Measurements from ENCODE around the gene TTLL6. TPM values are rescaled to one million over a fixed set of nuclear protein-coding genes. Genes with fewer than 3 reads are reported as not detected.

TTLL6 gene
- total and polyA plus RNA-seq, 2 of the 4 experiments (the other 2 are of a cell fraction), result not detected

- Histone ChIP-seq H4K91ac (ENCODE audit: insufficient read depth, low read depth, low read length) (no peak overlapping the region), H3K9me1 (ENCODE audit: insufficient read depth, low read length) (peaks cover 6% of the 10 kb centered on the region; the same call in 1 of the 2 replicates), H3K79me1 (ENCODE audit: low read depth in 1 of 2, low read length in 2 of 2) (no peaks in the 10 kb centered on the region), H3K4me1 (ENCODE audit: control insufficient read depth, insufficient read depth, low read length) (no peaks in the 10 kb centered on the region), H3K27me3 (ENCODE audit: control insufficient read depth, insufficient read depth, low read length) (peaks cover 87% of the 10 kb centered on the region), H3K56ac (ENCODE audit: extremely low read depth, insufficient read depth, low read length) (no peak overlapping the region), H3K27ac (ENCODE audit: insufficient read depth, low read length) (no peak overlapping the region), H3K23ac (ENCODE audit: low read depth, low read length) (no peak overlapping the region), H3K18ac (ENCODE audit: low read depth, low read length) (no peak overlapping the region), H2AFZ (replicated peaks; ENCODE audit: low read length, poor library complexity) (no peak overlapping the region), H4K20me1 (ENCODE audit: insufficient read depth, low read length) (peaks cover 12% of the 10 kb centered on the region; the same call in 1 of the 2 replicates), H2BK5ac (ENCODE audit: low read depth, low read length, poor library complexity, severe bottlenecking) (no peak overlapping the region), H3K4me3 (ENCODE audit: insufficient read depth, low read depth, low read length) (no peak overlapping the region), H3K9me3 (ENCODE audit: control insufficient read depth, insufficient read depth, low read length) (peaks cover 5% of the 10 kb centered on the region), H2BK120ac (ENCODE audit: low read depth, low read length) (no peak overlapping the region), H3K4me2 (ENCODE audit: low read depth, low read length) (no peak overlapping the region), H2BK15ac (ENCODE audit: low read depth, low read length) (no peak overlapping the region), H2AK5ac (ENCODE audit: low read depth, low read length) (no peak overlapping the region), H2AK9ac (replicated peaks; ENCODE audit: low read depth, low read length, poor library complexity) (no peak overlapping the region), H3K14ac (replicated peaks; ENCODE audit: low read depth, low read length) (no peak overlapping the region), H3K9ac (ENCODE audit: low read depth, low read length) (no peak overlapping the region), H3K36me3 (ENCODE audit: control insufficient read depth, insufficient read depth, low read length) (no peaks in the 10 kb centered on the region), H3K4ac (ENCODE audit: low read depth, low read length) (no peak overlapping the region), H4K5ac (ENCODE audit: low read depth, low read length) (no peak overlapping the region), H4K8ac (ENCODE audit: low read depth in 2 of 2, low read length in 2 of 2) (no peak overlapping the region), H2BK20ac (ENCODE audit: low read depth, low read length) (no peak overlapping the region)
- CTCF ChIA-PET, result interaction anchor here (0.6 kb wide), 1 partner anchor 911 kb away, joined by 6 read pairs; no protein-coding TSS in a partner anchor
- intact Hi-C loops (cut with micrococcal nuclease) (no loop called here), in situ Hi-C loops (cut with MboI; ENCODE audit: low sequenced_read_pairs) (loop anchor here (25.0 kb wide), 1 partner anchor 368 kb away; no protein-coding TSS in a partner anchor), dilution Hi-C loops (cut with HindIII; ENCODE audit: low sequenced_read_pairs, unreplicated experiment) (no loop called here)
- DNase-seq (no peak), ATAC-seq (ENCODE audit: low read depth) (no peak)
- TF ChIP-seq CEBPB (IDR thresholded peaks at IDR 0.05; ENCODE audit: low read depth, low read length), result no peak
- no peak for TF ChIP-seq MAFK (IDR thresholded peaks at IDR 0.05; ENCODE audit: low read depth, low read length)
- no peak for TF ChIP-seq CHD1 (IDR thresholded peaks at IDR 0.05; ENCODE audit: low read depth, low read length)
- TF ChIP-seq NFE2L2 (IDR thresholded peaks at IDR 0.05; ENCODE audit: low read depth, low read length), result no peak
- no peak for TF ChIP-seq BHLHE40 (IDR thresholded peaks at IDR 0.05; ENCODE audit: low read depth, low read length)
- TF ChIP-seq RAD21 (IDR thresholded peaks at IDR 0.05; ENCODE audit: low read length), result no peak
- WGBS, 2 experiments (ENCODE audit: extremely low coverage in 2 of 2, insufficient read length in 1 of 2), result no CpG with 5 or more reads among the region's 8 CpGs
- BruUV-seq (replicated peaks), result no TSS peak
- POLR2A ChIA-PET (ENCODE audit: unreplicated experiment), result no interaction called here
Observed at GRCh38 chr17:48755356-48755755, 61.7 kb downstream of the TTLL6 start.
